ENCODE results near the gene BCHE.

GRCh38 chr3:165770781-165771180, 66.4 kb downstream of the BCHE start:
- TF ChIP-seq CTCF (IDR thresholded peaks at IDR 0.05) = no peak
- TF ChIP-seq POLR2A (IDR thresholded peaks at IDR 0.05) = no peak

Data from heart left ventricle (tissue), 13 donors.